ENCODE results near the gene SOWAHC.

Gene SOWAHC

GRCh38 chr2:109644571-109645275 lies 30.6 kb downstream of the SOWAHC start:
- no peak for DNase-seq (ENCODE audit: low read depth in 4 of 4, low spot score in 1 of 4)

GRCh38 chr2:109645412-109646184 lies 31.4 kb downstream of the SOWAHC start:
- no peak for DNase-seq (ENCODE audit: low read depth in 4 of 4, low spot score in 1 of 4)

- DNase-seq (ENCODE audit: low read depth in 4 of 4, low spot score in 1 of 4), result no peak
Observed at GRCh38 chr2:109646961-109647360, 32.8 kb downstream of the SOWAHC start.

- DNase-seq (ENCODE audit: low read depth in 4 of 4, low spot score in 1 of 4), result no peak
Observed at GRCh38 chr2:109647636-109648035, 33.5 kb downstream of the SOWAHC start.

GRCh38 chr2:109648041-109648527 lies 33.9 kb downstream of the SOWAHC start:
- DNase-seq (ENCODE audit: low read depth in 4 of 4, low spot score in 1 of 4), result no peak

GRCh38 chr2:109649736-109650695 lies 35.9 kb downstream of the SOWAHC start:
- DNase-seq (ENCODE audit: low read depth in 4 of 4, low spot score in 1 of 4), result no peak

GRCh38 chr2:109654326-109655050 lies 40.3 kb downstream of the SOWAHC start:
- no peak for DNase-seq (ENCODE audit: low read depth in 4 of 4, low spot score in 1 of 4)

GRCh38 chr2:109655287-109655686 lies 41.1 kb downstream of the SOWAHC start:
- DNase-seq (ENCODE audit: low read depth in 4 of 4, low spot score in 1 of 4), result no peak

- DNase-seq (ENCODE audit: low read depth in 4 of 4, low spot score in 1 of 4), result no peak
Observed at GRCh38 chr2:109659396-109660045, 45.4 kb downstream of the SOWAHC start.

- no peak for DNase-seq (ENCODE audit: low read depth in 4 of 4, low spot score in 1 of 4)
Observed at GRCh38 chr2:109660046-109660860, 46.1 kb downstream of the SOWAHC start.

- DNase-seq (ENCODE audit: low read depth in 4 of 4, low spot score in 1 of 4), result no peak
Observed at GRCh38 chr2:109662889-109663288, 48.7 kb downstream of the SOWAHC start.

- no peak for DNase-seq (ENCODE audit: low read depth in 4 of 4, low spot score in 1 of 4)
Observed at GRCh38 chr2:109663721-109664120, 49.6 kb downstream of the SOWAHC start.

- DNase-seq (ENCODE audit: low read depth in 4 of 4, low spot score in 1 of 4), result no peak
Observed at GRCh38 chr2:109666466-109666865, 52.3 kb downstream of the SOWAHC start.

Measured in stimulated activated CD4-positive, alpha-beta T cell treated with anti-CD3 and anti-CD28 coated beads, Interleukin-1b, Interleukin-23, amount 100 ng/mL, for 24 hours (primary cell).